Chondrocyte (in vitro differentiated cells): ENCODE data around the gene MEST. TPM values are rescaled to one million over a fixed set of nuclear protein-coding genes. Genes with fewer than 3 reads are reported as not detected.

Experiments
- DNase-seq: peaks from one replicate; pipeline ENCODE4 v3.0.0; 2021; ENCODE audit warnings: mixed read lengths, low spot score
- H3K27ac Mint-ChIP-seq: one replicate; pipeline ENCODE4 v1.8.0; 2021; ENCODE audit warnings: mild to moderate bottlenecking, moderate library complexity, mixed read lengths; ENCODE audit not compliant: unreplicated experiment
- H3K27me3 Mint-ChIP-seq: 2 replicates; pipeline ENCODE4 v1.8.0; 2021; ENCODE audit warnings: low read depth, mixed read lengths
- H3K36me3 Mint-ChIP-seq: 2 replicates; pipeline ENCODE4 v1.8.0; 2021; ENCODE audit warnings: low read depth, mixed read lengths
- H3K4me1 Mint-ChIP-seq: 2 replicates; pipeline ENCODE4 v1.8.0; 2021; ENCODE audit warnings: low read depth, mild to moderate bottlenecking, mixed read lengths
- H3K4me3 Mint-ChIP-seq: one replicate; pipeline ENCODE4 v1.8.0; 2021; ENCODE audit warnings: mild to moderate bottlenecking, moderate library complexity, mixed read lengths; ENCODE audit not compliant: unreplicated experiment
- H3K9me3 Mint-ChIP-seq: 2 replicates; pipeline ENCODE4 v1.8.0; 2021; ENCODE audit warnings: low read depth, mixed read lengths
- total RNA-seq: library from RNA; stranded (reverse); gene quantifications from 3 replicates; pipeline ENCODE4 v1.2.1, GENCODE V29; 2021
- TF ChIP-seq, protein P1 (sequence below): fragments of 200-600 bp; sonication (generic); IDR thresholded peaks from 2 replicates; pipeline ENCODE4 v1.5.0; 2021; ENCODE audit warnings: antibody characterized with exemption, mild to moderate bottlenecking, moderate library complexity

The MEST gene
- total RNA-seq, 1 donor from 2014 or later = 62.1 TPM

DNA sequence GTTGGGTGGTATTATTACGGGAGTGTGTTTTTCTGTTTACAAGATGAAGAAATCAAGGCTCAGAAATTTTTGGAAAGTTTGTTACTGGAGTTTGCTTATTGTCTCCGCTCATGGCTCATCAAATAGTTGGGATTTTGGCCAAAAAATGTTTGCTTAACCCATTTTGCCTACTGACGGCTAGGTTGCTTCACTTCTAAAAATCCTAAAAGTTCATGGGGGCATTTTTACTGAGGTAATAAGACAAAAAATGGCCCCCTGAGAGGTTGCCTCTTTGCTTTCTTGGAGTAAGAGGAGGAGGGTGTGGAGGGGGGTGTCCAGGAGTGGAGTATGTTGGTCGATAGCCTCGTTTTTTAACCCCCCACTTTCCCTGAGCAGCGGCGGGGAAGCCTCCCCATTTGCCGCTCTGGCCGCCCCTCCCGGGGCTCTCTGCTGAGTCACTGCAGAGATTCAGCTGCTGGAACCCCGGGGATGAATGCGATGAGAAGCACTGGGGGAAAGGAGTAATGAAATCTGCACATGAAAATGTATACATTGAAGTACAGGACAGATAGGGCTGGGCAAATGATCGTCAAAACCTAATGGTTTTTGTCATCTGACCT, 1.5 kb downstream of the MEST start:
- Mint-ChIP-seq H3K36me3 (peaks cover 6% of the 10 kb centered on the region), H3K27me3 (no peaks in the 10 kb centered on the region), H3K9me3 (no peaks in the 10 kb centered on the region), H3K27ac (peak overlapping the region; percentile 91), H3K4me1 (peaks cover 45% of the 10 kb centered on the region), H3K4me3 (peak overlapping the region; percentile 83)
- no peak for DNase-seq
- TF ChIP-seq, protein P1, sequence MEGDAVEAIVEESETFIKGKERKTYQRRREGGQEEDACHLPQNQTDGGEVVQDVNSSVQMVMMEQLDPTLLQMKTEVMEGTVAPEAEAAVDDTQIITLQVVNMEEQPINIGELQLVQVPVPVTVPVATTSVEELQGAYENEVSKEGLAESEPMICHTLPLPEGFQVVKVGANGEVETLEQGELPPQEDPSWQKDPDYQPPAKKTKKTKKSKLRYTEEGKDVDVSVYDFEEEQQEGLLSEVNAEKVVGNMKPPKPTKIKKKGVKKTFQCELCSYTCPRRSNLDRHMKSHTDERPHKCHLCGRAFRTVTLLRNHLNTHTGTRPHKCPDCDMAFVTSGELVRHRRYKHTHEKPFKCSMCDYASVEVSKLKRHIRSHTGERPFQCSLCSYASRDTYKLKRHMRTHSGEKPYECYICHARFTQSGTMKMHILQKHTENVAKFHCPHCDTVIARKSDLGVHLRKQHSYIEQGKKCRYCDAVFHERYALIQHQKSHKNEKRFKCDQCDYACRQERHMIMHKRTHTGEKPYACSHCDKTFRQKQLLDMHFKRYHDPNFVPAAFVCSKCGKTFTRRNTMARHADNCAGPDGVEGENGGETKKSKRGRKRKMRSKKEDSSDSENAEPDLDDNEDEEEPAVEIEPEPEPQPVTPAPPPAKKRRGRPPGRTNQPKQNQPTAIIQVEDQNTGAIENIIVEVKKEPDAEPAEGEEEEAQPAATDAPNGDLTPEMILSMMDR = no peak

DNA sequence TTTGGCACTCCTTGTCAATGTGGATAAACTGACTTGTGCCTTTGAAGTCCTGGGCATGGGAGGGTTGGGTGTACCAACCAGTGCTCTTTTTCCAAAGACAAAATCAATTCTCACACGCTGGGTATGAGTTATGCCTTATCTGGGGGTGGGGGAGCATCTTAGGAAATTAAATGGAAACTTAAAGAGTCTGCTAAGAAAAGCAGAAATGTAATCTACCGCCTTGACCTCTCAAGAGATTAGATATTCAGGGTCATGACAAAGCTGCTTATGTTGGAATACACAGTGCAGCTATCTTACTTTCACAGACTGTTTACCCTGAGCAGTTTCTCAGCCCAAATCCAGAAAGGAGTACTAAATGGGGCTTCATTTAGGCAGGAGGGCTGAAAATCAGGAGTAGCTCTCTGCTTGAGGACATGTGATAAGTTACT, 2.6 kb downstream of the MEST start:
- no peak for DNase-seq
- Mint-ChIP-seq H3K4me1 (peaks cover 34% of the 10 kb centered on the region), H3K27me3 (no peaks in the 10 kb centered on the region), H3K36me3 (peaks cover 6% of the 10 kb centered on the region), H3K9me3 (no peaks in the 10 kb centered on the region), H3K27ac (no peak overlapping the region), H3K4me3 (peak overlapping the region; percentile 83)
- TF ChIP-seq, protein P1 = no peak

DNA sequence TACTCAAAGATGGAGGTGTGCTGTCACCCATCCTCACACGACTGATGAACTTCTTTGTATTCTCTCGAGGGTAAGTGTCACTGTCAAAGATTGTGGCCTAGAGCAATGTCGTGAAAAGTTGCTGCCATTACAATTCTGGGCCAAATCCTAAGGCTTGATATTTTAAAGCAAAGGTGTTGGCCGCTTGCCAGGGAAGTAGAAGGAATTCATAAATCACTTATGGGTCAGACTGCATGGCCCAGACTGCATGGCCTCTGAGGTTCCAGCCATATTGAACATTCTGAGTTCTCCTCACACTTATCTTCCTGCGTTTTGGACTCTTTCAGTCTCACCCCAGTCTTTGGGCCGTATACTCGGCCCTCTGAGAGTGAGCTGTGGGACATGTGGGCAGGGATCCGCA, 8.6 kb downstream of the MEST start:
- H3K36me3 Mint-ChIP-seq = peaks cover 32% of the 10 kb centered on the region
- no peaks in the 10 kb centered on the region for H3K4me1 Mint-ChIP-seq
- no peak for DNase-seq
- H3K27me3 Mint-ChIP-seq = no peaks in the 10 kb centered on the region
- H3K9me3 Mint-ChIP-seq = no peaks in the 10 kb centered on the region
- no peak overlapping the region for H3K27ac Mint-ChIP-seq
- TF ChIP-seq, protein P1 = no peak
- H3K4me3 Mint-ChIP-seq = no peak overlapping the region

DNA sequence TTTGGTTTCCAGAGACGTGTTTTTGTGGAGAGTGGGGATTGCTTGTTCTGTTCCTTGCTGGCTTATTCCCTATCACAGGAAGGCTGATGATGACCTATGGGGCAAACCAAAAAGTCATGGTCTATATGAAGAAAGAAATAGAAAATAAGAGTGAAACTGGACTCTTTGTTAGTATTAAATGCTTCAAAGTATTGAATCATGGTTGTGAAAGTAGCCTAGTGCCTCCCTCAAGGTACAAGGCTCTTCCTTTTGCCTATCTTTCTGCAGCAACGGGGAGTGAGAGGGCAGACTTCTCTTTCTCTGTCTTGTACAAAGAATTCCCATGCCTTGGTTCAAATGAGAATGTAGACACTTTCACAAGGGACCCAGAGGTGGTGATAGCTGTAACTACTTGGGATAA, 9.0 kb downstream of the MEST start:
- Mint-ChIP-seq H3K27ac (no peak overlapping the region), H3K9me3 (no peaks in the 10 kb centered on the region), H3K27me3 (no peaks in the 10 kb centered on the region), H3K4me1 (no peaks in the 10 kb centered on the region), H3K4me3 (no peak overlapping the region), H3K36me3 (peaks cover 32% of the 10 kb centered on the region)
- DNase-seq = no peak
- TF ChIP-seq, protein P1 = no peak

DNA sequence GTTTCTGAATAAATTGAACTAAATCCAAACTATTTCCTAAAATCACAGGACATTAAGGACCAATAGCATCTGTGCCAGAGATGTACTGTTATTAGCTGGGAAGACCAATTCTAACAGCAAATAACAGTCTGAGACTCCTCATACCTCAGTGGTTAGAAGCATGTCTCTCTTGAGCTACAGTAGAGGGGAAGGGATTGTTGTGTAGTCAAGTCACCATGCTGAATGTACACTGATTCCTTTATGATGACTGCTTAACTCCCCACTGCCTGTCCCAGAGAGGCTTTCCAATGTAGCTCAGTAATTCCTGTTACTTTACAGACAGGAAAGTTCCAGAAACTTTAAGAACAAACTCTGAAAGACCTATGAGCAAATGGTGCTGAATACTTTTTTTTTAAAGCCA, 13.9 kb downstream of the MEST start:
- Mint-ChIP-seq H3K4me1 (no peaks in the 10 kb centered on the region), H3K36me3 (peaks cover 33% of the 10 kb centered on the region), H3K27ac (no peak overlapping the region), H3K27me3 (no peaks in the 10 kb centered on the region), H3K4me3 (no peak overlapping the region), H3K9me3 (no peaks in the 10 kb centered on the region)
- no peak for DNase-seq
- TF ChIP-seq, protein P1 = no peak
